GM23248 (cell line): Measurements from ENCODE around the gene TSSK3. TPM values are rescaled to one million over a fixed set of nuclear protein-coding genes. Genes with fewer than 3 reads are reported as not detected.
A peak's percentile ranks its signal among the peaks of the same experiment; 100 is the strongest.
"Not testable (repeated sequence)": the region's sequence is repeated elsewhere in the genome, so short reads cannot be mapped to it uniquely, and the experiment has no call there.

Source experiments
- DNase-seq: peaks from one replicate; pipeline ENCODE4 v3.0.0-alpha.2; 2015
- H2AFZ ChIP-seq: fragments of 200-600 bp; sonication (generic); 2 replicates; pipeline ENCODE4 v1.6.1; 2016; ENCODE audit warnings: antibody characterized with exemption
- H3F3A ChIP-seq: fragments of 200-600 bp; sonication (generic); 2 replicates; pipeline ENCODE4 v1.6.1; 2016; ENCODE audit warnings: mild to moderate bottlenecking, antibody characterized with exemption, mixed run types; ENCODE audit not compliant: insufficient read depth
- H3K27ac ChIP-seq: fragments of 200-600 bp; sonication (generic); 2 replicates; pipeline ENCODE4 v1.5.1; 2016; ENCODE audit warnings: mild to moderate bottlenecking
- H3K27me3 ChIP-seq: fragments of 200-600 bp; sonication (generic); replicated peaks from 2 replicates; pipeline ENCODE4 v1.6.1; 2016; ENCODE audit warnings: mild to moderate bottlenecking; ENCODE audit not compliant: insufficient read depth
- H3K36me3 ChIP-seq: fragments of 200-600 bp; sonication (generic); 2 replicates; pipeline ENCODE4 v1.6.1; 2016; ENCODE audit warnings: low read depth, mild to moderate bottlenecking
- H3K4me1 ChIP-seq: fragments of 200-600 bp; sonication (generic); 2 replicates; pipeline ENCODE4 v1.6.1; 2016; ENCODE audit warnings: mild to moderate bottlenecking; ENCODE audit not compliant: insufficient read depth
- H3K4me2 ChIP-seq: fragments of 200-600 bp; sonication (generic); one replicate; pipeline ENCODE4 v1.6.1; 2016; ENCODE audit warnings: mild to moderate bottlenecking; ENCODE audit not compliant: unreplicated experiment
- H3K4me3 ChIP-seq: fragments of 200-600 bp; sonication (generic); 2 replicates; pipeline ENCODE4 v1.5.1; 2016; ENCODE audit warnings: mild to moderate bottlenecking
- H3K79me2 ChIP-seq: fragments of 200-600 bp; sonication (generic); 2 replicates; pipeline ENCODE4 v1.6.1; 2016; ENCODE audit warnings: mild to moderate bottlenecking; ENCODE audit not compliant: insufficient read depth
- H3K9ac ChIP-seq: fragments of 200-600 bp; sonication (generic); 2 replicates; pipeline ENCODE4 v1.6.1; 2016; ENCODE audit warnings: mild to moderate bottlenecking
- H3K9me2 ChIP-seq: fragments of 200-600 bp; sonication (generic); 2 replicates; pipeline ENCODE4 v1.6.1; 2016; ENCODE audit warnings: mixed run types, mild to moderate bottlenecking, moderate library complexity; ENCODE audit not compliant: insufficient read depth
- H3K9me3 ChIP-seq: fragments of 200-600 bp; sonication (generic); one replicate; pipeline ENCODE4 v1.6.1; 2017; ENCODE audit warnings: low read depth
- H4K20me1 ChIP-seq: fragments of 200-600 bp; sonication (generic); 2 replicates; pipeline ENCODE4 v1.6.0; 2016; ENCODE audit not compliant: insufficient read depth
- EZH2 ChIP-seq: fragments of 200-600 bp; sonication (generic); IDR thresholded peaks from 2 replicates; pipeline ENCODE4 v1.6.1; 2018; ENCODE audit warnings: antibody characterized with exemption, mild to moderate bottlenecking; ENCODE audit not compliant: insufficient read depth, poor library complexity, severe bottlenecking
- EZH2phosphoT487 ChIP-seq: fragments of 200-600 bp; sonication (generic); IDR thresholded peaks from 2 replicates; pipeline ENCODE4 v1.6.1; 2018; ENCODE audit warnings: antibody characterized with exemption, moderate library complexity, mild to moderate bottlenecking, low read depth; ENCODE audit not compliant: insufficient read depth
- WGBS, 2 experiments: methylation state at CpG; one replicate each; pipeline ENCODE4 v1.1.6; 2015 to 2017; ENCODE audit warnings: low lambda C conversion rate in 2 of 2, low coverage in 1 of 2; ENCODE audit errors: missing lambda C conversion rate in 2 of 2; 5-methylcytosine and 5-hydroxymethylcytosine counted together
- in situ Hi-C: fragments of 300-500 bp; cut with MboI; formaldehyde crosslinking; loops from 2 replicates; pipeline ENCODE4 v1.15.0; 2020
- polyA plus RNA-seq: library from polyadenylated mRNA; unstranded; fragments of >200 nt; fragmentation: Nextera tagmentation; extraction: Ambion mirVana; gene quantifications from 2 replicates; pipeline ENCODE4 v1.2.1, GENCODE V29; 2016
- total RNA-seq: library from RNA; depleted of rRNA; stranded (reverse); fragments of >200 nt; shearing (Covaris generic); gene quantifications from 2 replicates; pipeline ENCODE4 v1.2.3, GENCODE V29; 2014

TSSK3 gene
- total and polyA plus RNA-seq, 2 experiments from 2014 or later = 0.22 TPM; not detected in 1

GRCh38 chr1:32394141-32394889, 32.0 kb downstream of the TSSK3 start, which contains the start of gene BSDC1:
BSDC1 (minus strand) TSS chr1:32394441; CDS start chr1:32394414, 27 bp downstream.
- H3K9ac ChIP-seq = peak within 1 kb of the TSS; percentile 95
- TF ChIP-seq EZH2phosphoT487 (no peak), EZH2 (no peak)
- no peaks in the 10 kb centered on the region for H4K20me1 ChIP-seq
- no peaks in the 10 kb centered on the region for H3K9me3 ChIP-seq
- no peaks in the 10 kb centered on the region for H3K27me3 ChIP-seq
- peaks cover 32% of the 10 kb centered on the region for H3K4me1 ChIP-seq
- peak within 1 kb of the TSS; percentile 96 for H3K4me2 ChIP-seq
- in situ Hi-C loops = no loop called here
- peak; percentile 99 for DNase-seq
- peak within 1 kb of the TSS; percentile 93 for H2AFZ ChIP-seq
- peak within 1 kb of the TSS; percentile 95 for H3K27ac ChIP-seq
- peaks cover 4% of the 10 kb centered on the region; the same call in 1 of the 2 replicates for H3K36me3 ChIP-seq
- H3K9me2 ChIP-seq = no peaks in the 10 kb centered on the region
- peaks cover 17% of the 10 kb centered on the region; the same call in 1 of the 2 replicates for H3F3A ChIP-seq
- H3K4me3 ChIP-seq = peak within 1 kb of the TSS; percentile 92
- WGBS, 2 experiments = 0 to 1% methylated on average over 38 to 48 of the region's 48 CpGs
- H3K79me2 ChIP-seq = peaks cover 51% of the 10 kb centered on the region

- Histone ChIP-seq H3K9me3 (no peaks in the 10 kb centered on the region), H2AFZ (peak overlapping the region; percentile 93), H3K27me3 (no peaks in the 10 kb centered on the region), H3F3A (peaks cover 18% of the 10 kb centered on the region; the same call in 1 of the 2 replicates), H3K9me2 (no peaks in the 10 kb centered on the region), H3K4me3 (peak overlapping the region; percentile 92), H3K4me1 (peaks cover 32% of the 10 kb centered on the region), H3K9ac (peak overlapping the region; percentile 95), H3K27ac (peak overlapping the region; percentile 95), H4K20me1 (no peaks in the 10 kb centered on the region), H3K79me2 (peaks cover 45% of the 10 kb centered on the region), H3K36me3 (peaks cover 4% of the 10 kb centered on the region; the same call in 1 of the 2 replicates), H3K4me2 (peak overlapping the region; percentile 84)
- 1% methylated on average over 14 of the region's 14 CpGs for WGBS, 2 experiments
- no peak for TF ChIP-seq EZH2
- no peak for TF ChIP-seq EZH2phosphoT487
- in situ Hi-C loops = no loop called here
- DNase-seq = no peak
These were observed 32.6 kb downstream of the TSSK3 start for GRCh38 chr1:32394890-32395432.

- Histone ChIP-seq H3K79me2 (peaks cover 29% of the 10 kb centered on the region), H3K4me1 (peaks cover 36% of the 10 kb centered on the region), H3F3A (peaks cover 31% of the 10 kb centered on the region)
- H4K20me1 ChIP-seq, H3K4me2 ChIP-seq, H2AFZ ChIP-seq, H3K9me3 ChIP-seq, H3K27ac ChIP-seq, H3K9me2 ChIP-seq, DNase-seq, in situ Hi-C loops, H3K36me3 ChIP-seq, H3K4me3 ChIP-seq, H3K27me3 ChIP-seq, H3K9ac ChIP-seq: not testable (repeated sequence)
- 84 to 91% methylated on average over 5 of the region's 5 CpGs for WGBS, 2 experiments
These were observed 34.2 kb downstream of the TSSK3 start for GRCh38 chr1:32396524-32396923.

GRCh38 chr1:32398401-32398800, 36.1 kb downstream of the TSSK3 start:
- no peaks in the 10 kb centered on the region for H3K36me3 ChIP-seq
- peaks cover 10% of the 10 kb centered on the region for H3K79me2 ChIP-seq
- H3F3A ChIP-seq = peaks cover 32% of the 10 kb centered on the region
- H3K4me3 ChIP-seq = no peak overlapping the region
- WGBS, 2 experiments = 10 to 23% methylated on average over 2 of the region's 2 CpGs
- in situ Hi-C loops = no loop called here
- no peak overlapping the region; the same call in 1 of the 2 replicates for H3K27ac ChIP-seq
- peak overlapping the region; percentile 28; the same call in 1 of the 2 replicates for H2AFZ ChIP-seq
- H4K20me1 ChIP-seq = no peaks in the 10 kb centered on the region
- no peak for TF ChIP-seq EZH2
- no peak for TF ChIP-seq EZH2phosphoT487
- H3K9me2 ChIP-seq = no peaks in the 10 kb centered on the region
- no peaks in the 10 kb centered on the region for H3K9me3 ChIP-seq
- H3K9ac ChIP-seq = no peak overlapping the region
- DNase-seq = peak; percentile 44
- no peaks in the 10 kb centered on the region for H3K27me3 ChIP-seq
- H3K4me1 ChIP-seq = peaks cover 20% of the 10 kb centered on the region
- no peak overlapping the region for H3K4me2 ChIP-seq
